ENCODE results near the gene QRFP. TPM values are rescaled to one million over a fixed set of nuclear protein-coding genes. Genes with fewer than 3 reads are reported as not detected.

Gene QRFP
- total and polyA plus RNA-seq, 12 donors, result not detected

- DNase-seq, result no peak
- H3K36me3 ChIP-seq (replicated peaks in 1 of 2), result peaks cover 0 to 17% of the 10 kb centered on the region in 2 donors
- 76 to 86% (median 81%) methylated on average over 4 to 7 of the region's 7 CpGs for WGBS, 4 donors
- no peak for TF ChIP-seq CTCF (IDR thresholded peaks at IDR 0.05)
- no peak for TF ChIP-seq POLR2A (IDR thresholded peaks at IDR 0.05)
- no peak overlapping the region for H3K4me3 ChIP-seq
- no peaks in the 10 kb centered on the region for H3K4me1 ChIP-seq (replicated peaks in 1 of 2)
- intact Hi-C loops (cut with DNase I), result no loop called here
- H3K27ac ChIP-seq, result no peak overlapping the region
- no peaks in the 10 kb centered on the region for H3K27me3 ChIP-seq
- no peaks in the 10 kb centered on the region for H3K9me3 ChIP-seq (replicated peaks in 1 of 3)
Measured at GRCh38 chr9:130894546-130894945, 2.1 kb downstream of the QRFP start.

- peak in 5 of 7 donors; percentile 33 to 61 (median 45) for DNase-seq
- Histone ChIP-seq H3K27ac (peak overlapping the region in 2 of 5 donors; percentile 34 to 41), H3K36me3 (replicated peaks in 1 of 2) (peaks cover 0 to 26% of the 10 kb centered on the region in 2 donors), H3K4me3 (peak overlapping the region in 1 of 4 donors; percentile 26), H3K27me3 (no peaks in the 10 kb centered on the region), H3K4me1 (replicated peaks in 1 of 2) (no peaks in the 10 kb centered on the region), H3K9me3 (replicated peaks in 1 of 3) (no peaks in the 10 kb centered on the region)
- intact Hi-C loops (cut with DNase I), result no loop called here
- 60 to 73% (median 64%) methylated on average over 14 to 34 of the region's 34 CpGs for WGBS, 4 donors
- no peak for TF ChIP-seq POLR2A (IDR thresholded peaks at IDR 0.05)
- peak in 5 of 6 experiments; percentile 26 to 44 (median 38) for TF ChIP-seq CTCF (IDR thresholded peaks at IDR 0.05)
Measured at GRCh38 chr9:130893341-130894101, 3.1 kb downstream of the QRFP start.

- no peaks in the 10 kb centered on the region for H3K27me3 ChIP-seq
- intact Hi-C loops (cut with DNase I), result no loop called here
- no peak for TF ChIP-seq CTCF (IDR thresholded peaks at IDR 0.05)
- no peak for TF ChIP-seq POLR2A (IDR thresholded peaks at IDR 0.05)
- H3K4me3 ChIP-seq, result no peak overlapping the region
- peak overlapping the region in 1 of 5 donors; percentile 34 for H3K27ac ChIP-seq
- no peaks in the 10 kb centered on the region for H3K9me3 ChIP-seq (replicated peaks in 1 of 3)
- 82 to 92% (median 89%) methylated on average over 23 to 24 of the region's 24 CpGs for WGBS, 4 donors
- no peaks in the 10 kb centered on the region for H3K4me1 ChIP-seq (replicated peaks in 1 of 2)
- DNase-seq, result no peak
- peaks cover 0 to 34% of the 10 kb centered on the region in 2 donors for H3K36me3 ChIP-seq (replicated peaks in 1 of 2)
Measured at GRCh38 chr9:130892477-130893304, 3.9 kb downstream of the QRFP start.
